Measurements from ENCODE around the gene NOM1.

- TF ChIP-seq CTCF (conservative IDR thresholded peaks at IDR 0.05) (no peak), ZFX (IDR thresholded peaks at IDR 0.05) (no peak)
Measured at GRCh38 chr7:156963472-156963871, 14.0 kb downstream of the NOM1 start.

Data from C4-2B (cell line).